GM12801 (cell line): ENCODE data around the gene OSBPL1A.

ENCODE experiments used
- CTCF ChIP-seq: IDR thresholded peaks from one replicate; pipeline ENCODE4 v1.5.1; 2011; ENCODE audit warnings: control low read depth; ENCODE audit not compliant: insufficient read length; ENCODE audit errors: extremely low read depth

The OSBPL1A gene

DNA sequence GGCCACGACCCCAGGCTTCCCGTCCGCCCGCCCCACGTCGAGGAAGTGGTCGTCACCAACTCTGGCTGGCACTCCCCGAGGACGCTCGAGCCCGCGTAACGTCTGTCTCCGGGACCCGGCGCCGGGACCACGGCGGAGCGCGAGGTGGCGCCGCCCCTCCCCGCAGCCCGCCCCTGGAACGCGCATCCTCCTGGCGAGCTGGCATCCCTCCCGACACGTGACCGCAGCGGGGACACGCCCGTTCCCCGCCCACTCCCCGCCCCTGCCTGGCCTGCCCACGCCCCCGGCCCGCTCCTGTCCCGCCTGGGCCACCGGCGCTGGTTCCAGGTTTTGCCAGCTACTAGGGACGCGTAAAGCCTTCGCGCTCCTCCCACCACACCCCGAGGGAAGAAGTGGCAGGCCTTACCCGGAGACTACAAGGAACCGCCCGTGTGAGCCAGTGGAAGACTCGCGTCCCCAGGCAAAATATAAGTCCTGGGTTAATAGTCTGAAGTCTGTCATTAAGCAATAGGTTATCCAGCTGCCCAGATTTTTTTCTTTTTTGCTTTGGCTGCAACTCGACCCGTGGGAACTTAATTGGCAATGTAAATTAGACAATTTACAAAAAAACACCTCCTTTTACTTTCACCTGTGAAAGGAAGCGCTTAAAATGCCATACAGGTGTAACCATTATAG, at the start of gene OSBPL1A:
Gene OSBPL1A (minus strand): TSS at position 131 of the 675 bp plus-strand sequence. CDS start 20,291 bp downstream, outside the sequence.
- TF ChIP-seq CTCF = no peak

GRCh38 chr18:24446953-24447538, 49.4 kb upstream of the OSBPL1A start:
- no peak for TF ChIP-seq CTCF

DNA sequence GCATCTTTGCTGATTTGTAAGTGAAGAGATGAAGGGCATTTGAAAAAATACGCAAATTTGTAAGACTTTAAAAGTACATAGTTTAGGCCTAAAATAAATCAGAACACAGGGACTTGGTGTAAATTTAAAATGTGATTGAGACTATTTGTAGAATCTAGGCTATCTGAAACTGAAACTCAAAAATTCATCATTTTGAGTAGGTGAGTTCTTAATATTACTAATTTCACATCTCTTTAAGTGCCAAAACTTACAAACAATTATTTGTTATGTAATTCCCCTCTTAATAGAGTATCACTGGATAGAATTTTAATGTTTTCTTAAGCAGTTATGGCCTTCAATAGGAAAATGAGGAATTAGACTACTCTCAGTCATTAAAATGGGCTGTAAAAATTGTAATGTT, 48.8 kb upstream of the OSBPL1A start:
- no peak for TF ChIP-seq CTCF

DNA sequence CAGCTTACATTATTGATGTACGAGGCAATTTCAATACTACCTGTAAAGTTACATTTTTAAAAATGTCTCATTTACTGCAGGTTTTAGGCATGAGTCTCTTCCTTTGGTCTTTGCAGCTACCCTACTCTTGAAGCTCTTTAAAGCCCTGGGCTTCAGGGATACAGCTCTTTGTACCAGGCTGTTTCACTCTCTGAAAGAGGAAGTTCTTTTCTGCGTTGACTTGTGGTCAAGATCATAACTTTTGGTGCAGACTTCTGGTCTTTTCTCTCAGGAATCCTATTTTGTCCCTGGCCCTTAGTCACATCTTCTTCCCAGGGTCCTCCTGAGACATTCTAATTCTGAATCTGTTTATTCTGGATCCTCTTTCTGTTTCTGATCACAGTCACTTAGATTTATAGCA, 46.2 kb upstream of the OSBPL1A start:
- no peak for TF ChIP-seq CTCF

GRCh38 chr18:24436939-24437338, 39.3 kb upstream of the OSBPL1A start:
- no peak for TF ChIP-seq CTCF

DNA sequence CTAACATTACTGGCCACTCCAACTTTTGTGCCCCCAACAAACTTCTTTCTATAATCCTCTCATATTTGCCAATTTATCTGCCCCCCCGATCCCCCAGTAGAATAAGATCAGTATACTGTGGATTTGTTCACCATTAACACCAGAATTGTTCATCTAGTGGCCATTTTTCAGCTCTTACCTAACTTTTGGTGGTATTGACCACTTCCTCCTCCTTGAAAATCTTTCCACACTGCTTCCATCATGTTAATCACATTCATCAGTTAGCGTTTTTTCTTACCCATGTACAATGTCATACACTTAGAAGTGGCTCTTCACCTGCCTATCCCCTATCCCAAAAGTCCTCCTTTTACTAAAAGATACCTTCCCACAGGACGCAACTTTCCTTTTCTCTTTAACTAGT, 35.0 kb upstream of the OSBPL1A start:
- TF ChIP-seq CTCF = no peak

DNA sequence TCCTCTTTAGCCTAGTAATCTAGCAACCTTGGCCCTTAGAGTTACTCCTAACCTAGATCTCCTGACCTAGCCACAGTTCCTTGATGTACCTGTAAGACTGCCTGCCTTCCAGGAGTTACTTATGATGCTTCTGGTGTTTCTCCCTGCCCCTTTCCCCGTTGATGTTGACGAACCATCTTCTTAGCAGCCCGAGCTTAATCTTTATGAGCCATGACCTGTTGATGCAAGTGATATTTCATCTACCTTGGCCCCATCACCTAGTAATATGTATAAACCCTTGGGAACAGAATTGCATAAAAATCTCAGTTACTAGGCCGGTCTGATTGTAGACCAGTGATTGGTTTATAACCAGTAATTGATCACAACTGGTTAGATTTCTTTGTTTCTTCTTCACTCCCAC, 31.6 kb upstream of the OSBPL1A start:
- no peak for TF ChIP-seq CTCF
